Stimulated activated CD8-positive, alpha-beta memory T cell treated with anti-CD3 and anti-CD28 coated beads, Interleukin-15, amount 100 ng/mL, for 4 hours (primary cell): ENCODE results near the gene IL20RB.

ENCODE experiments used
- DNase-seq, 2 donors: peaks; one replicate each; pipeline ENCODE4 v3.0.0-alpha.2; 2020; ENCODE audit warnings: low read depth in 2 of 2

The IL20RB gene

DNA sequence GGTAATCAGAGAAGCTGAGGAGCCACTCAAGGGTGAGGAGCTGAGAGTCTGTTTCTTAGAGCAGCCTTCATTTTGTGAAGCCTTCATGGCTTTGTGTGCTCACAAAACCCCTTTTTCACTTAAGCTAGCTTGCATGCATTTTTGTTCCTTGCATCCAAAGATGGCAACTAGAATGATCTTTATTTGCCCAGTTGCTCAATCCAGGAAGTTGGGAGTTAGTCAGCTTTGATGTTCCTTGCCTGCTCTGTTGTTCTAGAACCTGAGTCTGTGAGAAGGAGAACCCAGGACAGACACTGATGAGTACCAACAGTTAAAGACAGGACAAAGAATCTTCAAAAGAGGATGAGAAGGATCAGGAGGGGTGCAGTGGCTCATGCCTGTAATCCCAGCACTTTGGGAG, 81.8 kb downstream of the IL20RB start:
- no peak for DNase-seq

DNA sequence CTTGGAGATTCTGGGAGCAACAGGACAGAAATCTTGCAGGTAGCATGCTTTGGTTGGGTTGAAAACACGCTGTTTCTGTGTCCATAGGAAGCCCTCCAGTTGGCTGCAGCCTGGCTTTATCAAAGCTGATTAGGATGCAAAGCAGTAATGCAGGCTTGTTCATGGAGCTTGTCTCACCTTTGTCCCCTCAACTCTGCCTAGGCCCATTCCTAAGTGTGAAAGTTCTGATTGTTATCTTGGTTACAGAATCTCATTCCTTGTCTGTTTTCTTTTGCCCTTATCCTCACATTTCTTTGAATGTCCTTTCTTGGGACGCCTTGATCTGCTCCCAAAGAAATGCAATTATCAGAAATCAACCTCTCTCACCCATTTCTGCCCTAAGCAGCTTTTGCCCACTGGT, 83.5 kb downstream of the IL20RB start:
- DNase-seq = no peak

DNA sequence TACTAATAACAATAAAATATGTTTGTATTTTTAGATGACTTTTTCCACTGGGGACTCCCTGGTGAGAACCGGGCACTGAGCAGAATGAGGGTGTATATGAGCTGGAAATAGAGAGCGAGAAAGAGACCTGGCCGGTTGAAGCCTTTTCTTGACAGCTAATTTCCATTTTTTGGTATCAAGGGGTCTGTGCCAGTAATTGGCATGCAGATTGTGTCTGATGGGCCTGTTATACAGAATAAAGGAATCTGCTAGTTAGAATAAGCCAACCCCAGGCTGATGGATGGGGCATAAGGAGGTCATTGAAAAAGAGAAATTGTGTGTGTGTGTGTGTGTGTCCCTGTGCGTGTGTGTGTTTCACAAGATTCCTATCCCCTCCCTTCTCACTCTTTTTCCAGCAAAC, 83.9 kb downstream of the IL20RB start:
- no peak for DNase-seq

DNA sequence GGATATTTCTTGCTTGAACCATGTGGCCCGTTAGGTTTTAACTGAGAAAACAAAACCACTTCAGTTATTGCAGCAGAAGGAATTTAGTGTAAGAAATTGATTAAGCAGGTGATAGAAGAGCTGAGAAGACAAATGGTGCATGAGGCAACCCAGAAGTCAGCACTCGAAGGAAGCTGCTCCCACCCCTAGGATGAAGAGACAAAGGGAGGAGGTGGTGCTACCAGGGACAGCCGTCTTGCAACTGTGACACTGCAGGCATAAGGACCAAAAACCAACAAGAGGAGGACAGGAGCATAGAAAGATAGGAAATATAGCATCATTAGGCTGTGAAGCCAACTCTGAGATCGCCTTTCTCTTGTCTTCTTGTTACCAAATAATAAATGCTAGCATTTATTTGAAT, 89.0 kb downstream of the IL20RB start:
- DNase-seq = no peak

DNA sequence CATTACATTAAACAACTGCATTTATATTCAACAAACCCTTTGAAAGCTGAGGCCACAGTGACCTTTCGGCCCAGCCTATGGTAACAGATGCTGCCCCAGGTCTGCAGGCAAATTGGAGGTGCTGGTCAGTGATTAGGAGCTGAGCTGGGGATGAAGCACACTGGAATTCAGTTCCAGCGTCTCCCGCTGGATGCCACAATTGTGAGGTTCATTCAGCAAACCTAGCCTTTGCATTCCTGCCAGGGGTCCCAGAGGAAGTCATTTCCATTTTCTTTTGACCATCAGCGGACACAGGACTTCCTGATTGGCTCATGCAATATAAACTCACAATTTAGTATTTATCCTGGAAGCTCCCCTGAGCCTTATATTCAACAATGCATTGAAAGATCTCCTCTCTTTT, 89.5 kb downstream of the IL20RB start:
- no peak for DNase-seq

DNA sequence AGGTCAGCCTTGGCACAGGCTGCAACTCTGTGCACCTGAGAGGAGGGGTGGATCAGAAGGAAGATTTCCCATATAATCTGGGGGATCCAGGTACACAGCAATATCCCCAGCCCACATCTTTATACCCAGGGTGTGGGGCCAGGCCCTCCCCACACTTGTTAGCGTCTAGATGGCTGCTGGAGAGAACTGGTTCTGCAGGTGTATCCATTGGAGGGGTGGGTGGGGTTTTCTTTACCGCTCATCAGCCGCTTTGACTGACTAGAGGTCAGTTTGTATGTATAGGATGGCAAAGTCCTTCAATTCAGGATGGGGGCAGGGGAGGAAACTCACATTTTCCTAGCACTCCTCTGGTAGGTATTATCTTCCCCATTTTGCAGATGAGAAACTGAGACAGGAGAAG, 92.5 kb downstream of the IL20RB start:
- DNase-seq = no peak

DNA sequence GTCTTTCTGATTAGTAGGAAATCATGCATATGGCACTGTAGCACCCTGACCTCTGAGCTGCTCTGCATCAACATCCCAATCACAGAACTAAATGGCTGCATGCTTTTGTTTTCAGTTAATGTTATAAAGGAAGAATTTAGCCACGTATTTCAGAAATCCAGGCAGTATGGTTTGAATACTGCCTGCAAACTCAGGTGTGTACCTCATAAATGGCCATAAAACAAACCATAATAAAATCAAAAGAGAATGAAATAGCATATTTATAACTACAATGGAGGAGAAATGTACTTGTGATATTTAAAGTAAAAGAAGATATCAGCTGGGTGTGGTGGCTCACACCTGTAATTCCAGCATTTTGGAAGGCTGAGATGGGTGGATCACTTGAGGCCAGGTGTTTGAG, 94.5 kb downstream of the IL20RB start:
- no peak for DNase-seq
